ENCODE measurements around the gene ATP11A.

ATP11A gene

DNA sequence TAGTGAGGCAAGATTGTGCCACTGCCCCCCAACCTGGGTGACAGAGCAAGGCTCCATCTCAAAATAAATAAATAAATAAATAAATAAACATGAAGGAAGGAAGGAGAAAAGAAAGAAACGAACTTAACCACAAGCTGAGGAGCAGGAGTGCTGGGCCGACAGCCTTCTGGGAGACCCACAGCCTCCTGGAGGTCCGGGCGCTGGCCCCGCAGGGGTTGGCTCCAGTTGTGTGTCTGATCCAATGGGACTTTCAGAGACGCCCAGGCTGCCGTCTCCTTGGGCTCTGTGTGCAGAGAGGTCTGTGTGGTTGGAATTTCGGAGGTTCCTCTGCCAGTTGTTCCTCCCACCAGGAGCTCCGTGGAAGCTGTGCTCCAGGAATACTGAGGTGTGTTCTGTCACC, 243.1 kb downstream of the ATP11A start:
- DNase-seq (ENCODE audit: low read depth) = no peak

DNA sequence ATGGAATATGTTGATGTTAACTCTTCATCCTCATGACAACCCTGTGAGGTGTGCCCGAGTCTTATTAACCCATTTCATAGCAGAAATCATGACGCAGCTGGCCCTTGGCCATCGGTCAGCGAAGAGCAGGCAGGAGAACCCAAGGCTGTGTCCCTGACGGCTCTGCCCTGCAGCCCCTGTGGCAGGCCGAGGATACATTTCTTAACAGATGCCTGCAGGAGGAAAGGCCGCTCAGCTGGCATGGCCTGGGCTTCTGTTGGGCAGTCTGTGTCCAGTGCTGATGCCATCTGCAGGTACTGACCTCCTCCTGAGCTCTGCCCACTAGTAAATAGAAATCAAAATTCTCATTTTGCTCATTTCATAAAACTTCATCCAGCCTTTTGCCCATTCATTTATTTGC, 243.8 kb downstream of the ATP11A start:
- no peak for DNase-seq (ENCODE audit: low read depth)

DNA sequence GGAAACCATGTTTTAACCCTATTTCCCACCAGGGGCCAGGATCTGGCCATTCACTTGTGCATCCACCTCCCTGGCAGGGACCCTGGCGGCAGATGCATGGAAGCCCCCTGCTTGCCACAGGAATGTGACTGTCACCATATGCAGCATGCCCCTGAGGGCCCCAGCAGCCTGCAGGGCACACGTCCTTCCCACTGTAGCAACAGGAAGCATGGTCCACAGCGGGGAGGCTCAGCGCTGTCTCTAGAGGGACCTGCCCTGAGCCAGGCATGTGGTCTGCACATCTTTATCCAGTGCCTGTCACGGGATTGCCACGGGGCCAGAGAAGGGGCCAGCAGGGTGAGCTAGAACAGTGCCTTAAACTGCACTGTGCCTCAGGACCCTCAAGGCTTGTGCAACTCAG, 244.2 kb downstream of the ATP11A start:
- no peak for DNase-seq (ENCODE audit: low read depth)

Data from amniotic epithelial cell (primary cell).